ENCODE measurements around the gene GRM2. TPM values are rescaled to one million over a fixed set of nuclear protein-coding genes. Genes with fewer than 3 reads are reported as not detected.

The GRM2 gene
- total RNA-seq, 1 donor from 2014 or later, result 0.41 TPM

GRCh38 chr3:51711352-51712037 lies 4.6 kb downstream of the GRM2 start:
- H3K4me1 ChIP-seq, result peaks cover 10% of the 10 kb centered on the region
- DNase-seq, result no peak
- H3K4me3 ChIP-seq, result no peak overlapping the region
- intact Hi-C loops (cut with micrococcal nuclease), result no loop called here
- no peaks in the 10 kb centered on the region for H3K27me3 ChIP-seq (ENCODE audit: low read depth)
- H3K27ac ChIP-seq (replicated peaks), result no peak overlapping the region
- H3K36me3 ChIP-seq, result no peaks in the 10 kb centered on the region
- no peaks in the 10 kb centered on the region for H3K9me3 ChIP-seq (replicated peaks)
- no peak for TF ChIP-seq CTCF (IDR thresholded peaks at IDR 0.05; ENCODE audit: borderline replicate concordance)

GRCh38 chr3:51712038-51712420 lies 5.2 kb downstream of the GRM2 start:
- DNase-seq, result no peak
- H3K9me3 ChIP-seq (replicated peaks), result no peaks in the 10 kb centered on the region
- H3K27me3 ChIP-seq (ENCODE audit: low read depth), result no peaks in the 10 kb centered on the region
- intact Hi-C loops (cut with micrococcal nuclease), result no loop called here
- H3K36me3 ChIP-seq, result no peaks in the 10 kb centered on the region
- TF ChIP-seq CTCF (IDR thresholded peaks at IDR 0.05; ENCODE audit: borderline replicate concordance), result no peak
- no peak overlapping the region for H3K4me3 ChIP-seq
- no peak overlapping the region for H3K27ac ChIP-seq (replicated peaks)
- peaks cover 6% of the 10 kb centered on the region for H3K4me1 ChIP-seq

- TF ChIP-seq CTCF (IDR thresholded peaks at IDR 0.05; ENCODE audit: borderline replicate concordance), result no peak
- no peak for DNase-seq
- intact Hi-C loops (cut with micrococcal nuclease), result no loop called here
- Histone ChIP-seq H3K4me1 (peaks cover under 1% of the 10 kb centered on the region), H3K27me3 (ENCODE audit: low read depth) (no peaks in the 10 kb centered on the region), H3K4me3 (no peak overlapping the region), H3K9me3 (replicated peaks) (no peaks in the 10 kb centered on the region), H3K27ac (replicated peaks) (no peak overlapping the region), H3K36me3 (no peaks in the 10 kb centered on the region)
These were observed 5.7 kb downstream of the GRM2 start for GRCh38 chr3:51712511-51712931.

GRCh38 chr3:51712963-51713362 lies 6.1 kb downstream of the GRM2 start:
- DNase-seq, result no peak
- no peaks in the 10 kb centered on the region for H3K4me1 ChIP-seq
- no peak overlapping the region for H3K4me3 ChIP-seq
- H3K36me3 ChIP-seq, result no peaks in the 10 kb centered on the region
- intact Hi-C loops (cut with micrococcal nuclease), result no loop called here
- TF ChIP-seq CTCF (IDR thresholded peaks at IDR 0.05; ENCODE audit: borderline replicate concordance), result no peak
- H3K27ac ChIP-seq (replicated peaks), result no peak overlapping the region
- no peaks in the 10 kb centered on the region for H3K9me3 ChIP-seq (replicated peaks)
- no peaks in the 10 kb centered on the region for H3K27me3 ChIP-seq (ENCODE audit: low read depth)

- intact Hi-C loops (cut with micrococcal nuclease), result no loop called here
- no peaks in the 10 kb centered on the region for H3K9me3 ChIP-seq (replicated peaks)
- H3K36me3 ChIP-seq, result no peaks in the 10 kb centered on the region
- no peak for TF ChIP-seq CTCF (IDR thresholded peaks at IDR 0.05; ENCODE audit: borderline replicate concordance)
- H3K4me1 ChIP-seq, result no peaks in the 10 kb centered on the region
- no peak overlapping the region for H3K27ac ChIP-seq (replicated peaks)
- no peak for DNase-seq
- no peaks in the 10 kb centered on the region for H3K27me3 ChIP-seq (ENCODE audit: low read depth)
- no peak overlapping the region for H3K4me3 ChIP-seq
These were observed 8.5 kb downstream of the GRM2 start for GRCh38 chr3:51715231-51715976.
